MCF 10A (cell line): ENCODE results near the gene AVP. TPM values are rescaled to one million over a fixed set of nuclear protein-coding genes. Genes with fewer than 3 reads are reported as not detected.

ENCODE experiments used
- Bru-seq: library from RNA; stranded (reverse); fragments of 400-500 nt; gene quantifications from one replicate; lab custom pipeline; 2021; lab: Mats Ljungman, UMichigan
- BruChase-seq, 2 experiments: library from RNA; stranded (reverse); fragments of 400-500 nt; gene quantifications; one replicate each; lab custom pipeline; 2021; lab: Mats Ljungman, UMichigan
- BruUV-seq: library from RNA; stranded (reverse); fragments of 400-500 nt; replicated peaks from 2 replicates; lab custom pipeline; 2021; lab: Mats Ljungman, UMichigan
- CTCF ChIA-PET: fragments of 300-600 bp; sonication (Branson Sonifier 250); formaldehyde crosslinking; extraction: SDS; loops from one replicate; lab custom pipeline; 2021; ENCODE audit warnings: antibody characterized with exemption, inconsistent platforms; lab: Yijun Ruan, JAX
- POLR2A ChIA-PET: fragments of 300-600, 350-650 bp; sonication (Branson Sonifier 250); formaldehyde crosslinking; extraction: SDS; loops from one replicate; lab custom pipeline; 2020; ENCODE audit warnings: antibody characterized with exemption, inconsistent platforms; lab: Yijun Ruan, JAX
- DNase-seq: peaks from one replicate; pipeline ENCODE4 v3.0.0-alpha.2; 2018; ENCODE audit not compliant: unreplicated experiment
- H3K27ac Mint-ChIP-seq: one replicate; pipeline ENCODE4 v1.8.0; 2022; ENCODE audit warnings: mild to moderate bottlenecking, low read depth, mixed read lengths; ENCODE audit not compliant: unreplicated experiment
- H3K27me3 Mint-ChIP-seq: one replicate; pipeline ENCODE4 v1.8.0; 2022; ENCODE audit warnings: mixed read lengths; ENCODE audit not compliant: insufficient read depth, unreplicated experiment
- H3K36me3 Mint-ChIP-seq: one replicate; pipeline ENCODE4 v1.8.0; 2022; ENCODE audit warnings: mild to moderate bottlenecking, moderate library complexity, mixed read lengths; ENCODE audit not compliant: insufficient read depth, unreplicated experiment
- H3K4me1 Mint-ChIP-seq: one replicate; pipeline ENCODE4 v1.8.0; 2022; ENCODE audit warnings: mixed read lengths; ENCODE audit not compliant: insufficient read depth, unreplicated experiment
- H3K4me3 Mint-ChIP-seq: one replicate; pipeline ENCODE4 v1.8.0; 2022; ENCODE audit warnings: mild to moderate bottlenecking, moderate library complexity, mixed read lengths; ENCODE audit not compliant: unreplicated experiment
- H3K9me3 Mint-ChIP-seq: one replicate; pipeline ENCODE4 v1.8.0; 2022; ENCODE audit warnings: mixed read lengths; ENCODE audit not compliant: unreplicated experiment
- CTCF ChIP-seq: fragments of 200-600 bp; IDR thresholded peaks from one replicate; pipeline ENCODE4 v1.8.0; 2022; ENCODE audit warnings: antibody characterized with exemption, mild to moderate bottlenecking; ENCODE audit not compliant: unreplicated experiment
- intact Hi-C: fragments of 100-400 bp; cut with micrococcal nuclease; formaldehyde crosslinking; loops from 2 replicates; pipeline ENCODE4 v1.14.1; 2022
- long read RNA-seq: library from polyadenylated mRNA; stranded (forward); transcript quantifications from one replicate; pipeline ENCODE4 v2.0.0, GENCODE V29; 2022
- total RNA-seq: library from RNA; stranded (reverse); gene quantifications from 2 replicates; pipeline ENCODE4 v1.2.3, GENCODE V29; 2022

The AVP gene
- not detected in 2 replicates for total RNA-seq
- Bru-seq, nascent RNA = not detected
- percentile 16 among the genes with signal in this experiment for BruChase-seq, experiment 1, labeled RNA remaining after a 6-hour chase
- BruChase-seq, experiment 2, labeled RNA remaining after a 2-hour chase = not detected
- long read RNA-seq = 0 reads

- POLR2A ChIA-PET = interaction anchor here (0.6 kb wide), 2 partner anchors 38 to 324 kb away, joined by 3 read pairs; no protein-coding TSS in a partner anchor
These were observed at the start of gene AVP for GRCh38 chr20:3084283-3084985. Gene AVP (minus strand): TSS chr20:3084724. CDS start chr20:3084674, 50 bp downstream.

GRCh38 chr20:3134151-3134550 lies 49.6 kb upstream of the AVP start:
- intact Hi-C loops = no loop called here
- H3K36me3 Mint-ChIP-seq = no peaks in the 10 kb centered on the region
- H3K4me1 Mint-ChIP-seq = no peaks in the 10 kb centered on the region
- CTCF ChIA-PET = no interaction called here
- POLR2A ChIA-PET = interaction anchor here (0.8 kb wide), 1 partner anchor 25 kb away, joined by 3 read pairs; no protein-coding TSS in a partner anchor
- no peak for TF ChIP-seq CTCF
- H3K27me3 Mint-ChIP-seq = no peaks in the 10 kb centered on the region
- H3K9me3 Mint-ChIP-seq = no peaks in the 10 kb centered on the region
- H3K27ac Mint-ChIP-seq = no peak overlapping the region
- DNase-seq = no peak
- no peak overlapping the region for H3K4me3 Mint-ChIP-seq
- BruUV-seq = no TSS peak

More at GRCh38 chr20:3084283-3084985, at the start of gene AVP:
- peaks cover 9% of the 10 kb centered on the region for H3K4me1 Mint-ChIP-seq
- H3K27ac Mint-ChIP-seq = no peak within 1 kb of the TSS
- no peaks in the 10 kb centered on the region for H3K9me3 Mint-ChIP-seq
- peaks cover 31% of the 10 kb centered on the region for H3K27me3 Mint-ChIP-seq
- no TSS peak for BruUV-seq
- CTCF ChIA-PET = no interaction called here
- DNase-seq = no peak
- intact Hi-C loops = no loop called here
- no peaks in the 10 kb centered on the region for H3K36me3 Mint-ChIP-seq
- no peak within 1 kb of the TSS for H3K4me3 Mint-ChIP-seq
- no peak for TF ChIP-seq CTCF

- CTCF ChIA-PET = interaction anchor here (1.1 kb wide), 2 partner anchors 15 to 16 kb away, joined by 3 to 4 read pairs; no protein-coding TSS in a partner anchor
- POLR2A ChIA-PET = no interaction called here
- Mint-ChIP-seq H3K36me3 (no peaks in the 10 kb centered on the region), H3K27ac (no peak overlapping the region), H3K4me3 (no peak overlapping the region), H3K9me3 (no peaks in the 10 kb centered on the region), H3K4me1 (no peaks in the 10 kb centered on the region), H3K27me3 (no peaks in the 10 kb centered on the region)
- no peak for DNase-seq
- intact Hi-C loops = no loop called here
- no TSS peak for BruUV-seq
- no peak for TF ChIP-seq CTCF
These were observed 48.6 kb upstream of the AVP start for GRCh38 chr20:3133155-3133554.

- Mint-ChIP-seq H3K27me3 (no peaks in the 10 kb centered on the region), H3K4me1 (no peaks in the 10 kb centered on the region), H3K9me3 (no peaks in the 10 kb centered on the region), H3K36me3 (no peaks in the 10 kb centered on the region), H3K27ac (no peak overlapping the region), H3K4me3 (no peak overlapping the region)
- intact Hi-C loops = no loop called here
- POLR2A ChIA-PET = interaction anchor here (0.6 to 1.0 kb wide), 3 partner anchors 16 to 55 kb away, joined by 3 to 4 read pairs (median 3); no protein-coding TSS in a partner anchor
- TF ChIP-seq CTCF = no peak
- no TSS peak for BruUV-seq
- CTCF ChIA-PET = interaction anchor here (0.7 to 2.8 kb wide), 5 partner anchors 12 to 89 kb away, joined by 3 to 18 read pairs (median 5); no protein-coding TSS in a partner anchor
- no peak for DNase-seq
These were observed 45.6 kb upstream of the AVP start for GRCh38 chr20:3130051-3130600.
